Measurements from ENCODE around the gene ALX4.

DNA sequence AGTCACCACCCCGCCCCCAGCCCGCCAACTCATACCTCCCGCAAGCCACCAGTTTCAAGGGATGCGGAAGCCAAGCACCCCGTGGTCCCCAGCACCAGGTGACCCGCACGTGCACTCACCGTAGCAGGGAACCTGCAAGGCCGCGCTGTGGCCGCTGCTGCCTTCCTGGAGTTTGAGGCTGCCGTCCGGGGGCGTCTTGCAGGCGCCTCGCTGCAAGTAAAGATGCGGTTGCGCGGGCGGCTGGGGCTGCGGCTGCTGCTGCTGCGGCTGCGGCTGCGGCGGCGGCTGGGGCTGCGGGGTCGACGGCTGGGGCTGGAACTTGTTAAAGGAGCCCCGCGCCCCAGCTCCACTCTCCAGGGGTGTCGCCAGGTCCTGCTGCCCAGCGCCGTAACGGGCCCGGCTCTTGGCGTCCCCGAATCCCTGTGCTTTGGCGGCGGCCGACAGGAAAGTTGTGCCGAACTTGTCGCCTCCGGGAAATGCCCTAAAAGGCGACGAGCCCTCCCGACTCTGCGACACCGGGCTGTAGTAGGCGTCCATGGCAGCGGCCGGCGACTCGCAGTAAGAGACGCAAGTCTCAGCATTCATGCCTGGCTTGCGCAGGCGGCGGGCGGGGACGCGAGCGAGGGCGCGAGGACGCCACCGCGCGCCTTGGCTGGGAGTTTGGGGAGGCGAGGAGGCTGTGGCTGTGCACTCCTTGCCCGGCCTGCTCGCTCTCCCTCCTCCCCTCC, at the start of gene ALX4:
- TF ChIP-seq, protein P1, sequence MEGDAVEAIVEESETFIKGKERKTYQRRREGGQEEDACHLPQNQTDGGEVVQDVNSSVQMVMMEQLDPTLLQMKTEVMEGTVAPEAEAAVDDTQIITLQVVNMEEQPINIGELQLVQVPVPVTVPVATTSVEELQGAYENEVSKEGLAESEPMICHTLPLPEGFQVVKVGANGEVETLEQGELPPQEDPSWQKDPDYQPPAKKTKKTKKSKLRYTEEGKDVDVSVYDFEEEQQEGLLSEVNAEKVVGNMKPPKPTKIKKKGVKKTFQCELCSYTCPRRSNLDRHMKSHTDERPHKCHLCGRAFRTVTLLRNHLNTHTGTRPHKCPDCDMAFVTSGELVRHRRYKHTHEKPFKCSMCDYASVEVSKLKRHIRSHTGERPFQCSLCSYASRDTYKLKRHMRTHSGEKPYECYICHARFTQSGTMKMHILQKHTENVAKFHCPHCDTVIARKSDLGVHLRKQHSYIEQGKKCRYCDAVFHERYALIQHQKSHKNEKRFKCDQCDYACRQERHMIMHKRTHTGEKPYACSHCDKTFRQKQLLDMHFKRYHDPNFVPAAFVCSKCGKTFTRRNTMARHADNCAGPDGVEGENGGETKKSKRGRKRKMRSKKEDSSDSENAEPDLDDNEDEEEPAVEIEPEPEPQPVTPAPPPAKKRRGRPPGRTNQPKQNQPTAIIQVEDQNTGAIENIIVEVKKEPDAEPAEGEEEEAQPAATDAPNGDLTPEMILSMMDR (IDR thresholded peaks at IDR 0.05) = no peak
- no peak for TF ChIP-seq POLR2A (IDR thresholded peaks at IDR 0.05)
